Germinal center (tissue), 1 donor: ENCODE results near the gene CCZ1B.
"Not testable (repeated sequence)": the region's sequence is repeated elsewhere in the genome, so short reads cannot be mapped to it uniquely, and the experiment has no call there.

Source experiments
- DNase-seq: peaks from one replicate; pipeline ENCODE4 v3.0.0; 2012; ENCODE audit warnings: mixed read lengths, low spot score

The CCZ1B gene

GRCh38 chr7:6831018-6831725 lies 5.1 kb upstream of the CCZ1B start:
- DNase-seq: no peak

- not testable (repeated sequence) for DNase-seq
Measured at GRCh38 chr7:6830026-6830425, 4.0 kb upstream of the CCZ1B start.

GRCh38 chr7:6829616-6830015 lies 3.5 kb upstream of the CCZ1B start:
- DNase-seq: not testable (repeated sequence)

DNA sequence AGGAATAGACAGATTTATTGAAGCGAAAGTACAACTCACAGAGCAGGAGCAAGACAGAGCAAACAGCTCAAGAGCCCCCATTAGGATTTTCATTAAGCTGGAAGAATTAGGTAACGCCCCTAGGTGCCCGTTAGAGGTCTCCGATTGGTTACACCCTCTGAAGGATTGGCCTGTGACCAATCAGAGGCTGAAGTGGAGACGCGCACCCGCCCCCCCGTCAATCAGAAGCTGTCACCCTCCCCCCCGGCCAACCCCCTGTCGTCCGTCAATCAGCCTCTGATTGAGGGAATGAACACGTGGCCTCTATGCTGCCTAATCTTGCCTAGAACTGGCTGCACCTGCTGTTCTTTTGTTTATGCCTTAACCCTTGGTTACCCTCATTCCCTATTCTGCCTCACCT lies 1.1 kb upstream of the CCZ1B start:
- DNase-seq: not testable (repeated sequence)

DNA sequence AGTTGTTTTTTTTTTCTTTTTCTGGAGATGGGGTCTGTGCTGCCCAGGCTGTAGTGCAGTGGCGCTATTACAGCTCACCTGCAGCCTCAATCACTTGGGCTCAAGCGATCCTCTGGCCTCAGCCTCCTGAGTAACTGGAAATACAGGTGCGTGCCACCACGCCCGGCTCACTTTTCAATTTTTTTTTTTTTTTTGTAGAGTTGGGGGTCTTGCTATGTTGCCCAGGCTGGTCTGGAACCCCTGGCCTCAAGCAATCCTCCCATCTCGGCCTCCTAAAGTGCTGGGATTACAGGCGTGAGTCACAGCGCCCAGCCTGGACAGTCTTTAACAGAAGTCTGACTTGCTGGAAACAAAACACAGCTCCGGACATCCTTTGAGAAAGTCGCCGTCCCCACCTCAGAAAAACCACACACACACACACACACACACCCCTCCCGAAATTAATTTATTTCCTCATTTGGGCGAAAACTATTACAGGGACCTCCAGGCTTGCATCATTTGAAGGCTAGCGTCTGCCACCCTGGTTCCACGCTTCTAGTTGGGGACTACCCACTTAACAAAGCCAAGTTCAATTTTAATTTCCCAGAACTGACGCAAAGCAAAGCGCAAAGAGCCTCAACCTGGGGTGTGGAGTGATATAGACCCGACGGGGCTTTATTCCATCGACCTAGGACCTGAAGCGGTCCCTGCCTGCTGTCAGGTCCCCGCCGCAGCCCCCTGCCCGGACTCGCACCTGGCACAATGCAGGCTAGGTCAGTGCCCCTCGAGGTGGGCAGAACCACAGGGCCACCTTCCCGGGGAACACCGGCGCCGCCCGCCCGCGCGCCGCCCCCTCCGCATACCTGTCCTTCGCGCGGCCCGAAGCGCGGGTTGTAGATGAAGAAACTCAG lies 594 bp downstream of the CCZ1B start:
- DNase-seq: not testable (repeated sequence)

- DNase-seq: not testable (repeated sequence)
Measured at GRCh38 chr7:6821622-6822021, 4.5 kb downstream of the CCZ1B start.

GRCh38 chr7:6815470-6815869 lies 10.6 kb downstream of the CCZ1B start:
- DNase-seq: not testable (repeated sequence)

DNA sequence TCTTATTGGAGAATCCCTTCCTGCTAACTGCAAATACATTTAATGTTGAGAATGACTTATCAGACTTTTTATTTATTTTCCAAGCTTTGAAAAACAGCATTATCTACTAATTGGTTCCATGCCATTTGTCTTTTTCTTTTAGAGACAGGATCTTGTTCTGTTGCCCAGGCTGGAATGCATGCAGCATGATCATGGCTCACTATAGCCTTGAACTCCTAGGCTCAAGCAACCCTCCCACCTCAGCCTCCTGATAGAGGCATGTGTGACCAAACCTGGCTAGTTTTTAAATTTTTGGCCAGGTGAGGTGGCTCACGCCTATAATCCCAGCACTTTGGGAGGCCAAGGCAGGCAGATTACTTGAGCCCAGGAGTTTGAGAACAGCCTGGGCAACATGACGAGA lies 13.1 kb downstream of the CCZ1B start:
- not testable (repeated sequence) for DNase-seq

DNA sequence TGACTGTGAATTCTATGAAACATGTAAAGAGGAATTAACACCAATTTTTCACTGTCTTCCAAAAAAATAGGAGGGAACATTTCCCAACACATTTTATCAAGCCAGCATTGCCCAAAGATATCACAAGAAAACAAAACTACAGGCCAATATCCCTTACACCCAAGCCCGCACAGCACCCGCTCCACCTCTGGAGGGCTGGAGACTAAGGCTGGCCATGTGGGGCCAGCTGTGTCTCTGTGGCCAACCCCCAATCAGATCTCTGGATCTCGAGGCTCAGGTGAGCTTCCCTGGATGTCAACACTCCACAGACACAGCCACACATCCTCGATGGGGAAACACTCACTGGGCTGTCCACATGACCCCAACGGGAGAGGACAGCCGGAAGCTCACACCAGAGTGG lies 18.1 kb downstream of the CCZ1B start:
- DNase-seq: not testable (repeated sequence)

DNA sequence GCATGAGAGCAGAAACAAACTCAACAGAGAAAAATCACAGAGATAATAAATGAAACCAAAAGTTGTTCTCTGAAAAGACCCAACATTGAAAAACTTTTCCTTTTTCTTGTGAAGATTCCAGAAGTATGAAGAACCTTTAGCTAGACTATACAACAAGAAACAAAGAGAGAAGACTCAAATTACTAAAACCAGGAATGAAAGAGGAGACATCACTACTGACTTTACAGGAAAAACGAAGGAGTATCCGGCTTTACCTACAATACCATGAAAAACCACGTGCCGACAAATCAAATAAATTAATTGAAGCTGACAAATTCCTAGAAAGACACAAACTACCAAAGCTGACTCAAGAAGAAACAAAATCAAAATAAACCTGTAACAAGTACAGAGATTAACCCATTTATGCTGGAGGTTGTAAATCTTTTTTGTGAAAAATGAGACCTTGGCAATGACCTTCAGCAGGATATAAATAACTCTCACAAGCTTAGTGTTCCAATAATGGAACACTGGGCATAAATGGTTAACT lies 18.6 kb downstream of the CCZ1B start:
- not testable (repeated sequence) for DNase-seq

- not testable (repeated sequence) for DNase-seq
Measured at GRCh38 chr7:6800331-6800730, 25.7 kb downstream of the CCZ1B start.

- not testable (repeated sequence) for DNase-seq
Measured at GRCh38 chr7:6799887-6800286, 26.2 kb downstream of the CCZ1B start.

- DNase-seq: not testable (repeated sequence)
Measured at GRCh38 chr7:6798047-6798446, 28.0 kb downstream of the CCZ1B start.

- DNase-seq: not testable (repeated sequence)
Measured at GRCh38 chr7:6797218-6797617, 28.9 kb downstream of the CCZ1B start.

GRCh38 chr7:6794276-6794675 lies 31.8 kb downstream of the CCZ1B start:
- DNase-seq: not testable (repeated sequence)

DNA sequence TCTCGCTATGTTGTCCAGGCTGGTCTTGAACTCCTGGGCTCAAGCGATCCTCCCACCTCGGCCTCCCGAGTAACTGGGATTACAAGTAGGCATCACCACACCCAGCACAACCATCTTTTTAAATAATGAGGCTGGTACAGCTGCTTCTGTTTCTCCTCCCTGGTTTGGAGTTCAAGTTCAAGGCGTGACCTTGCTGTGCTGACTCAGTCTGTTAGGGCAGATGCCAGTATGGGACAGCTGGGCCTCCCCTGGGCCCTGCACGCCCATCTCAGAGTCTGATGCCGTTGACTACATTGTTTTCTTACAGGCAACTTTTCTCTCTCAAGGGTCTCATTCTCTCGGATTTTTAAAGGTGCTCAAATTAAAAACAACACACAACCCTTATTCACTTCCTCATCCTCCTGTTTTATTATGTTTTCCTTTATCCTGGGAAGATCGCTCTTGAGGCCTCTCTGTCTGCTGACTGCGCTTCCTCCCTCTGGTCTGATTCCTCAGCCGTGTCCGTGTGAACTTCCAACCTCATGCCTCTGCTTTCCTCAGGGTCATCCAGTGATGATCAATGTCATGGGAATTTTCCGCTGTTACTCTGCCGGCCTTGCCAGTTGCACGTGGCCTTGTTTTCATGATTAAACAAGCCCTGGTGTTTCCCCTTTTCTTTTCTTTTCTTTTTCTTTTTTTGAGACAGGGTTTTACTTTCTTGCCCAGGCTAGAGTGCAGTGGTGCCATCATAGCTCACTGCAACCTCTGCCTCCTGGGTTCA lies 33.8 kb downstream of the CCZ1B start:
- not testable (repeated sequence) for DNase-seq

DNA sequence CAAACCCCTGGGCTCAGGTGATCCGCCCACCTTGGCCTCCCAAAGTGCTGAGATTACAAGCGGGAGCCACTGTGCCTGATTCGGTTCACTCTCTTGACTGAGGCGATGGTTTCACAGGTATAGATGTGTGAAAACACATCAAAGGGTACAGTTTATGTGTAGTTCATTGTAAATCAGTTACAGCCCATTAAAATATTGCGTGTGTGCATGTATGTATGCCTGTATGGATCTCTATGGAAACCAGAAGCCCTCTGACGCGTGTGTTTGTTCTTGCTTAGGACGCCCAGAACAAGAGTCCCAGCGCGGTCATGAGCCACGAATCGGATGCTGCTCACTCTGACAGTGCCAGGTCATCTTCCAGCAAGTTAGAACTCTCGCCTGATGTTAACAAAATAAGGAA lies 36.7 kb downstream of the CCZ1B start:
- not testable (repeated sequence) for DNase-seq

DNA sequence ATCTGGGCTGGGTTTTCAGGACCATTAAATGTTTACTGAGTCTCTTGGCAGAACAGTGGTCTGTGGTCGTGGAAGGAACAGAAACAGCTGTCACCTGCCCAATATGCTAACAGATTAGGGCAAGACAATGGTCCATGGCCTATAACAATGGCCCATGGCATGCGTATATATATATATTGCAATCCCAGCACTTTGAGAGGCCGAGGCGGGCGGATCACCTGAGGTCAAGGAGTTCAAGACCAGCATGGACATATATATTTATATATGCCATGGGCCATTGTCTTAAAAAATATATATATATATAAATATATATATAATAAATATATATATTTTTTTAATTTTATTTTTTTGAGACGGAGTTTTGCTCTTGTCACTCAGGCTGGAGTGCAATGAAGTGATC lies 44.5 kb downstream of the CCZ1B start:
- DNase-seq: not testable (repeated sequence)

- not testable (repeated sequence) for DNase-seq
Measured at GRCh38 chr7:6761186-6761585, 64.9 kb downstream of the CCZ1B start.

DNA sequence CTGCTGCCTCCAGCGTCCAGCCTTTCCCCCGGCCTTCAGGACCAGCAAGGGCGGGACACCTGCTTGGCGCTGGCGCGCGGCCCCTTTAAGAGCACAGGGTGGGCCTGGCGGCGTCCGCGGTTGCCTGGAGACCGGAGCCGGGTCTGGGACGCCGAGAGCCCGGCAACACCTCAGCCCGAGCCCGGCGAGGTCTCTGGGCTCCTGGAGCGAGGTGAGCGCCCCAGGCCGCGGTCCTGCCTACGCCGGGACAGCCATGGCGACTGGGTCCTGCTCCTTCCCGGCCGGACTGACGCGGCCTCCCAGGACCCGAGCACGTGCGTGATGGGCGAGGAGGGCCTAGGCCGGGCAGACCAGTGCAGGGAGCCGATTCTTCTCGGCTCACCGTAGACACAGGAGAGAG lies 72.1 kb downstream of the CCZ1B start, which contains the start of gene RSPH10B2:
Gene RSPH10B2 (plus strand): TSS at position 140 of the 400 bp plus-strand sequence. CDS start 3,575 bp downstream, outside the sequence.
- DNase-seq: not testable (repeated sequence)

- DNase-seq: not testable (repeated sequence)
Measured at GRCh38 chr7:6750173-6750572, 75.9 kb downstream of the CCZ1B start.

DNA sequence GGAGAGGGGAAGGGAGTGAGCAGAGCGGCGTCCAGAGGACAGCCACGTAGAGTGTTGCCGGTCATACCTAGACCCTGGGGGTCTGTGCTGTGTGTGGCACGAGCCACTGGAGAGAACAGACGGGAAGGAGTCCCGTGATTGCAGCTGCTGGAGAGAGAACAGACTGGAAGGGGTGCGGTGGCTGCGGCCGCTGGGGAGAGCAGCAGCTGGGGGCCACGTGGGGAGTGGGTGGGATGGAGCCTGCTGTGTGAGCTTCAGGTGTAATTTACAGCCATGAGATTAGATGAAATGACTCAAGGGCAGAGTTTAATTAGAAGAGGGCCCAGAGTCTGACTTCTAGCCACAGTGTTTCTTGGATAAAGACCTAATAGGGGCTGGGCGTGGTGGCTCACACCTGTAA lies 76.7 kb downstream of the CCZ1B start:
- DNase-seq: not testable (repeated sequence)
